ENCODE data around the gene MCC.

GRCh38 chr5:113518884-113519283 lies 30.6 kb upstream of the MCC start:
- TF ChIP-seq ZNF354C (tag by site-specific recombination; IDR thresholded peaks at IDR 0.05; ENCODE audit: borderline replicate concordance, low read depth) (no peak), ZBTB48 (tag by site-specific recombination; IDR thresholded peaks at IDR 0.05) (no peak), ZNF629 (tag by site-specific recombination; IDR thresholded peaks at IDR 0.05) (no peak)
